HEK293 (cell line): ENCODE results near the gene YJU2.

Experiments
- CTCF ChIA-PET: fragments of 350-600 bp; formaldehyde crosslinking; extraction: SDS; loops from one replicate; lab custom pipeline; 2021; ENCODE audit warnings: antibody characterized with exemption; lab: Yijun Ruan, JAX
- POLR2A ChIA-PET: fragments of 300-600 bp; formaldehyde crosslinking; extraction: SDS; loops from one replicate; lab custom pipeline; 2020; ENCODE audit warnings: antibody characterized with exemption, inconsistent platforms; lab: Yijun Ruan, JAX
- H3K27ac ChIP-seq: fragments of 200-500 bp; sonication (Bioruptor generic); 2 replicates; pipeline ENCODE4 v1.5.1; 2014; ENCODE audit warnings: low read depth, low read length, control low read depth, inconsistent platforms; ENCODE audit errors: extremely low read depth
- H3K36me3 ChIP-seq, 2 experiments: fragments of 200-500 bp in 1 of 2; sonication (Bioruptor generic) in 1 of 2; 1 replicate in 1 of 2; 2 replicates in 1 of 2; pipeline ENCODE4 v1.5.1; 2014 to 2017; ENCODE audit warnings: inconsistent platforms in 2 of 2, low read length in 2 of 2; ENCODE audit not compliant: control insufficient read depth in 2 of 2, insufficient read depth in 1 of 2
- H3K4me1 ChIP-seq: fragments of 200-500 bp; sonication (Bioruptor generic); 2 replicates; pipeline ENCODE4 v1.5.1; 2014; ENCODE audit warnings: mild to moderate bottlenecking, low read length, inconsistent platforms; ENCODE audit not compliant: control insufficient read depth, insufficient read depth
- H3K4me3 ChIP-seq: 2 replicates; pipeline ENCODE4 v1.5.1; 2011; ENCODE audit warnings: low read depth, mild to moderate bottlenecking, control low read depth, low read length, moderate library complexity
- H3K9me3 ChIP-seq: fragments of 200-500 bp; sonication (Bioruptor generic); 2 replicates; pipeline ENCODE4 v1.5.1; 2014; ENCODE audit warnings: low read depth, low read length, inconsistent platforms; ENCODE audit not compliant: control insufficient read depth, insufficient read depth
- AEBP2 ChIP-seq: fragments of 450-650 bp; formaldehyde crosslinking; IDR thresholded peaks from 2 replicates; pipeline ENCODE4 v1.5.1; 2016; ENCODE audit warnings: missing biosample characterization, missing genetic modification characterization, borderline replicate concordance
- EGR2 ChIP-seq: fragments of 450-650 bp; formaldehyde crosslinking; IDR thresholded peaks from 2 replicates; pipeline ENCODE4 v1.5.1; 2016; ENCODE audit warnings: low read depth, missing biosample characterization, missing genetic modification characterization
- GLIS2 ChIP-seq: fragments of 450-650 bp; formaldehyde crosslinking; IDR thresholded peaks from 2 replicates; pipeline ENCODE4 v1.5.1; 2016; ENCODE audit warnings: missing biosample characterization, missing genetic modification characterization
- KLF1 ChIP-seq: fragments of 450-650 bp; formaldehyde crosslinking; IDR thresholded peaks from 2 replicates; pipeline ENCODE4 v1.5.1; 2016; ENCODE audit warnings: missing biosample characterization, missing genetic modification characterization
- SP2 ChIP-seq: fragments of 450-650 bp; formaldehyde crosslinking; IDR thresholded peaks from 2 replicates; pipeline ENCODE4 v1.5.1; 2016; ENCODE audit warnings: missing biosample characterization, missing genetic modification characterization
- SP7 ChIP-seq: fragments of 450-650 bp; formaldehyde crosslinking; IDR thresholded peaks from 2 replicates; pipeline ENCODE4 v1.5.1; 2016; ENCODE audit warnings: missing biosample characterization, missing genetic modification characterization
- TRIM28 ChIP-seq: IDR thresholded peaks from 2 replicates; pipeline ENCODE4 v1.6.1; 2011; ENCODE audit warnings: low read length, control low read depth, borderline replicate concordance
- ZBTB1 ChIP-seq: fragments of 450-650 bp; formaldehyde crosslinking; IDR thresholded peaks from 2 replicates; pipeline ENCODE4 v1.5.1; 2016; ENCODE audit warnings: missing biosample characterization, missing genetic modification characterization
- ZBTB7A ChIP-seq: fragments of 450-650 bp; formaldehyde crosslinking; IDR thresholded peaks from 2 replicates; pipeline ENCODE4 v1.5.1; 2016; ENCODE audit warnings: low read depth, missing biosample characterization, missing genetic modification characterization
- ZBTB8A ChIP-seq: fragments of 450-650 bp; formaldehyde crosslinking; IDR thresholded peaks from 2 replicates; pipeline ENCODE4 v1.5.1; 2016; ENCODE audit warnings: missing biosample characterization, missing genetic modification characterization
- ZNF121 ChIP-seq: fragments of 450-650 bp; formaldehyde crosslinking; IDR thresholded peaks from 2 replicates; pipeline ENCODE4 v1.5.1; 2016; ENCODE audit warnings: missing biosample characterization, missing genetic modification characterization
- ZNF18 ChIP-seq: fragments of 450-650 bp; formaldehyde crosslinking; IDR thresholded peaks from 2 replicates; pipeline ENCODE4 v1.5.1; 2016; ENCODE audit warnings: missing biosample characterization, missing genetic modification characterization
- ZNF274 ChIP-seq, 2 experiments: fragments of 200-500 bp in 1 of 2; fragments of 450-650 bp in 1 of 2; sonication (Bioruptor generic) in 1 of 2; formaldehyde crosslinking in 1 of 2; IDR thresholded peaks; 2 replicates each; pipeline versions ENCODE4 v1.5.1 to v1.6.1; 2014 to 2016; ENCODE audit warnings: borderline replicate concordance in 1 of 2, inconsistent platforms in 1 of 2, low read length in 1 of 2, missing biosample characterization in 1 of 2, missing genetic modification characterization in 1 of 2
- ZNF341 ChIP-seq: fragments of 450-650 bp; formaldehyde crosslinking; IDR thresholded peaks from 2 replicates; pipeline ENCODE4; 2016; ENCODE audit warnings: low read depth, missing biosample characterization, missing genetic modification characterization
- ZNF398 ChIP-seq: fragments of 450-650 bp; formaldehyde crosslinking; IDR thresholded peaks from 2 replicates; pipeline ENCODE4 v1.5.1; 2017; ENCODE audit warnings: missing biosample characterization, missing genetic modification characterization
- ZNF580 ChIP-seq: fragments of 450-650 bp; formaldehyde crosslinking; IDR thresholded peaks from 2 replicates; pipeline ENCODE4 v1.5.1; 2016; ENCODE audit warnings: missing biosample characterization, missing genetic modification characterization
- ZNF768 ChIP-seq: fragments of 450-650 bp; formaldehyde crosslinking; IDR thresholded peaks from 2 replicates; pipeline ENCODE4 v1.5.1; 2018; ENCODE audit warnings: missing biosample characterization, mild to moderate bottlenecking, missing genetic modification characterization
- ZNF830 ChIP-seq: fragments of 450-650 bp; IDR thresholded peaks from 2 replicates; pipeline ENCODE4 v1.5.0; 2018; ENCODE audit warnings: missing biosample characterization, missing genetic modification characterization, low read depth, mild to moderate bottlenecking, moderate library complexity
- ZNF837 ChIP-seq: fragments of 450-650 bp; formaldehyde crosslinking; IDR thresholded peaks from 2 replicates; pipeline ENCODE4 v1.5.1; 2016; ENCODE audit warnings: missing biosample characterization, missing genetic modification characterization
- ZNF843 ChIP-seq: fragments of 450-650 bp; formaldehyde crosslinking; IDR thresholded peaks from 2 replicates; pipeline ENCODE4 v1.5.1; 2016; ENCODE audit warnings: missing biosample characterization, missing genetic modification characterization
- TF ChIP-seq, protein P1 (sequence below): fragments of 450-650 bp; formaldehyde crosslinking; optimal IDR thresholded peaks from 2 replicates; pipeline ENCODE3; 2016; ENCODE audit warnings: missing biosample characterization, mild to moderate bottlenecking, missing genetic modification characterization
- TF ChIP-seq, protein P2 (sequence below): fragments of 450-650 bp; formaldehyde crosslinking; IDR thresholded peaks from 2 replicates; pipeline ENCODE4 v1.5.1; 2016; ENCODE audit warnings: missing biosample characterization, missing genetic modification characterization

YJU2 gene

GRCh38 chr19:4294389-4294788 is 47.5 kb downstream of the YJU2 start (continued):
- TF ChIP-seq, protein P1, sequence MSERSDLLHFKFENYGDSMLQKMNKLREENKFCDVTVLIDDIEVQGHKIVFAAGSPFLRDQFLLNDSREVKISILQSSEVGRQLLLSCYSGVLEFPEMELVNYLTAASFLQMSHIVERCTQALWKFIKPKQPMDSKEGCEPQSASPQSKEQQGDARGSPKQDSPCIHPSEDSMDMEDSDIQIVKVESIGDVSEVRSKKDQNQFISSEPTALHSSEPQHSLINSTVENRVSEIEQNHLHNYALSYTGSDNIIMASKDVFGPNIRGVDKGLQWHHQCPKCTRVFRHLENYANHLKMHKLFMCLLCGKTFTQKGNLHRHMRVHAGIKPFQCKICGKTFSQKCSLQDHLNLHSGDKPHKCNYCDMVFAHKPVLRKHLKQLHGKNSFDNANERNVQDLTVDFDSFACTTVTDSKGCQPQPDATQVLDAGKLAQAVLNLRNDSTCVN: no peak
- TF ChIP-seq ZNF843: no peak
- no peak for TF ChIP-seq ZNF580 (tag by site-specific recombination)

DNA sequence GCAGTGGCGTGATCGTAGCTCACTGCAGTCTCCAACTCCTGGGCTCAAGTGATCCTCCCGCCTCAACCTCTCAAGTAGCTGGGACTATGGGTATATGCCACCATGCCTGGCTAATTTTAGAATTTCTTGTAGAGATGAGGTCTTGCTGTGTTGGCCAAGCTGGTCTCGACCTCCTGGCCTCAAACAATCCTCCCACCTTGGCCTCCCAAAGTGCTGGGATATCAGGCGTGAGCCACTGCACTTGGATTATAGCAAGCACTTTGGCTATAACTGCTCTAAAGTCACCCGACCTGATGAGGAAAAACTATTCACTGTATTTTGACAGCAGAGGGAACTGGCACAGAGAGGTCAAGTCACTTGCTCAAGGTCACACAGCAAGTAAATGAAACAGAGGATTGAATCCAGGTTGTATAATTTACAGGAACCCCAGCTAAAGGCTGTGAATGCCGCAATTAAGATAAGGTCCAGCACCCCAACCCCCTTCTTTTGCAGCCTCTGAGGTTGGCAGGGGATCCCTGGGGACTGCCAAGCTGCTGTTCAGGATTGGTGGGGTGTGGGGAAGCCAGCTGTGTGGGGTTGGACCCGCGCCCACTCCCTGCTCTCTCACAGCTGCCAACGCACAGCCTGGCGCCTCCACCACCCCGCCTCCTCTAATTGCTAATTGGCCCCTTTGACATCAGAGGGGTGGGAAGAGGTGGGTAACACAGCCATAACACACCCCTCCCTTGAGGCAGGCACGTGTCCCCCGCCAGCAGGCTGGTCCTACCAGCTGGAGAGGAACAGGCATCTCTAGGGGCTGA is 49.3 kb downstream of the YJU2 start:
- CTCF ChIA-PET: interaction anchor here (0.6 to 1.0 kb wide), 5 partner anchors 30 to 340 kb away, joined by 3 to 4 read pairs (median 3); no protein-coding TSS in a partner anchor
- no peak overlapping the region for H3K27ac ChIP-seq
- H3K4me1 ChIP-seq: no peaks in the 10 kb centered on the region
- no peaks in the 10 kb centered on the region for H3K36me3 ChIP-seq
- no peaks in the 10 kb centered on the region for H3K9me3 ChIP-seq
- no peak overlapping the region for H3K4me3 ChIP-seq
- POLR2A ChIA-PET: interaction anchor here (0.6 to 0.8 kb wide), 2 partner anchors 52 to 135 kb away, joined by 4 to 8 read pairs; no protein-coding TSS in a partner anchor
- TF ChIP-seq ZNF768 (tag by site-specific recombination): peak; percentile 96
- TF ChIP-seq ZNF18 (tag by site-specific recombination): no peak
- 0 out of 2 replicates have a peak, but pooled peaks have one; percentile 22 for TF ChIP-seq GLIS2
- TF ChIP-seq ZBTB7A (tag by site-specific recombination): no peak
- TF ChIP-seq ZBTB8A (tag by site-specific recombination): no peak
- TF ChIP-seq AEBP2 (tag by site-specific recombination): no peak
- TF ChIP-seq ZBTB1: no peak
- TF ChIP-seq, protein P2, sequence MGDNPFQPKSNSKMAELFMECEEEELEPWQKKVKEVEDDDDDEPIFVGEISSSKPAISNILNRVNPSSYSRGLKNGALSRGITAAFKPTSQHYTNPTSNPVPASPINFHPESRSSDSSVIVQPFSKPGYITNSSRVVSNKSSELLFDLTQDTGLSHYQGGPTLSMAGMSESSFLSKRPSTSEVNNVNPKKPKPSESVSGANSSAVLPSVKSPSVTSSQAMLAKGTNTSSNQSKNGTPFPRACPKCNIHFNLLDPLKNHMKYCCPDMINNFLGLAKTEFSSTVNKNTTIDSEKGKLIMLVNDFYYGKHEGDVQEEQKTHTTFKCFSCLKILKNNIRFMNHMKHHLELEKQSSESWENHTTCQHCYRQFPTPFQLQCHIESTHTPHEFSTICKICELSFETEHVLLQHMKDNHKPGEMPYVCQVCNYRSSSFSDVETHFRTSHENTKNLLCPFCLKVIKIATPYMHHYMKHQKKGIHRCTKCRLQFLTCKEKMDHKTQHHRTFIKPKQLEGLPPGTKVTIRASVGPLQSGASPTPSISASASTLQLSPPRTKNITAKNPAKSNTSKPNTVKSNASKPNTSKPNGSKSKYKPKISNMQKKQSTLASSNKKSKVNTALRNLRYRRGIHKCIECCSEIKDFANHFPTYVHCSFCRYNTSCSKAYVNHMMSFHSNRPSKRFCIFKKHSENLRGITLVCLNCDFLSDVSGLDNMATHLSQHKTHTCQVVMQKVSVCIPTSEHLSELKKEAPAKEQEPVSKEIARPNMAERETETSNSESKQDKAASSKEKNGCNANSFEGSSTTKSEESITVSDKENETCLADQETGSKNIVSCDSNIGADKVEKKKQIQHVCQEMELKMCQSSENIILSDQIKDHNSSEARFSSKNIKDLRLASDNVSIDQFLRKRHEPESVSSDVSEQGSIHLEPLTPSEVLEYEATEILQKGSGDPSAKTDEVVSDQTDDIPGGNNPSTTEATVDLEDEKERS (tag by site-specific recombination): 0 out of 2 replicates have a peak, but pooled peaks have one; percentile 40
- 0 out of 2 replicates have a peak, but pooled peaks have one; percentile 43 for TF ChIP-seq SP7 (tag by site-specific recombination)
- TF ChIP-seq SP2 (tag by site-specific recombination): peak; percentile 58
- peak; percentile 95 for TF ChIP-seq EGR2 (tag by site-specific recombination)
- TF ChIP-seq TRIM28: no peak
- TF ChIP-seq ZNF274 (IDR thresholded peaks at IDR 0.05; ENCODE audit: low read length): no peak
- TF ChIP-seq ZNF274 (tag by site-specific recombination; IDR thresholded peaks at IDR 0.05; ENCODE audit: borderline replicate concordance): no peak
- peak; percentile 40; the same call in 1 of the 2 replicates for TF ChIP-seq ZNF398 (tag by site-specific recombination)
- peak; percentile 69; the same call in 1 of the 2 replicates for TF ChIP-seq ZNF121 (tag by site-specific recombination)
- no peak for TF ChIP-seq ZNF837 (tag by site-specific recombination)
- peak; percentile 84 for TF ChIP-seq KLF1 (tag by site-specific recombination)
- peak; percentile 96 for TF ChIP-seq ZNF341
- TF ChIP-seq ZNF830 (tag by site-specific recombination): no peak
- TF ChIP-seq ZNF843: no peak
